NCI-H748 treated with DMSO at 0.1 percent for 48 hours (cell line): ENCODE results near the gene EIPR1.

Experiments
- DNase-seq: peaks from one replicate; lab custom pipeline; 2025; lab: John Stamatoyannopoulos, UW

EIPR1 gene

GRCh38 chr2:3146772-3147650, 230.6 kb downstream of the EIPR1 start:
- DNase-seq, result no peak

GRCh38 chr2:3146175-3146574, 231.4 kb downstream of the EIPR1 start:
- no peak for DNase-seq

- no peak for DNase-seq
These were observed 232.1 kb downstream of the EIPR1 start for GRCh38 chr2:3145471-3146021.

- no peak for DNase-seq
These were observed 232.8 kb downstream of the EIPR1 start for GRCh38 chr2:3144856-3145255.

- no peak for DNase-seq
These were observed 234.0 kb downstream of the EIPR1 start for GRCh38 chr2:3143602-3144001.

- DNase-seq, result no peak
These were observed 234.6 kb downstream of the EIPR1 start for GRCh38 chr2:3142961-3143571.

- DNase-seq, result no peak
These were observed 235.4 kb downstream of the EIPR1 start for GRCh38 chr2:3142210-3142609.

- DNase-seq, result no peak
These were observed 235.9 kb downstream of the EIPR1 start for GRCh38 chr2:3141696-3142095.

GRCh38 chr2:3139906-3140305, 237.7 kb downstream of the EIPR1 start:
- no peak for DNase-seq
